ENCODE data around the gene AGA.

AGA gene

DNA sequence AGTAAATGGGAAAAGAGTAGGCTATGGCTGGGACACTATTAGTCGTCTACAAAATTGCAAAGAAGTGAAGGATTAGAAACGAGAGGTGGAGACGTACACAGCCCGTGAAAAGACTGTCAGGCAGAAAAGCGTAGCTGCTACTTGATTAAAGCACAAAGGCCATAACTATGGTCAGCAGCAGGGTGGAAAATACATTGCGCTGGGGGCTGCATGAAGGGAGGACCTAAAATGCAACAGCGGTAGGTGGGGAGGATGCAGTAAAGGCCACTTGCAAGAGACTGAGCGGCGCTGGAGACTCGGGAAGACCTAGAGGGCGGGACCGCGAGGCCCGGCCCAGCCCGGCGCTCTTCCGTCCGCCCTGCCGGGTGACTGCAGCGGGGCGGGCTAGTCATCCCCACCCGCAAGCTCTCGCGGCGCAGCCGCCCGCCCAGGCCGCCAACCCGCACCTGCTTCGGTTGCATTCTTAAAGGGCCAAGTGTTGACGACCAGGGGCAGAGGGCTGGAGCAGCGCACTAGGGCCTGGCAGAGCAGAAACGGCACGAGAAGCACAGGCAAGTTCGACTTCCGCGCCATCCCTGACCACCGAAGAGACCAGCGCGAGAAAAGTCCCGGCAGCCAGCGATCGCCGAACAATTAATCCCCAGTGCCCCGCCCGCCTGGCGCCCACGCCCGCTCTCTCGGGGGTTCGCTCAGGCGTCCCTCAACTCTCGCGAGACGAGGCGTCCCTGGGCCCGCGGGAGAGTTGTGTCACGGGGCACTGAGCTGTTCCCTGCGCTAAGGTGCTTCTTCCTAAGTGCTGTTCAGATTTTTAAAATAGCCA, at the start of gene AGA:
Gene AGA (minus strand): TSS at position 635 of the 820 bp plus-strand sequence. CDS start 62 bp downstream, at position 573.
- DNase-seq: peak; percentile 1 to 24

GRCh38 chr4:177492022-177492421, 49.8 kb upstream of the AGA start:
- DNase-seq: no peak

DNA sequence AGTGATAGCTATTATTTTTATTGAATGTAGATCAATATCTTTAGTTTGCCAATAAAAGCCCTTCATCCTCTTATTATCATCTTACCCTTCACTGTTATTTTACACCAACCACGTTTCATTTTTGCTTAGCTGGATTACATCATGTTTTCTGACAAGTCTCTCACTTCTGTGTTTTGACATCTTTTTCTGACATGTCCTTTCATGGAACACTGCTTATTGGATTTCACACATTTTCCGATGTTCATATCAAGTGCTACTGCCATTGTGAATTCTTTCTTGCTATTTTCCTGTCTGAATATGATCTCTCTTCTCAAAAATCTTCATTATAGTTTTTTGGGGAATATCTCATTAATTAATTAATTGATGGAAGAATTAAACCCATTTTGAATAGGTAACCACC, 48.5 kb upstream of the AGA start:
- DNase-seq: no peak

- DNase-seq: no peak
These were observed 47.4 kb upstream of the AGA start for GRCh38 chr4:177489471-177490246.

- DNase-seq: no peak
These were observed 45.7 kb upstream of the AGA start for GRCh38 chr4:177487977-177488376.

DNA sequence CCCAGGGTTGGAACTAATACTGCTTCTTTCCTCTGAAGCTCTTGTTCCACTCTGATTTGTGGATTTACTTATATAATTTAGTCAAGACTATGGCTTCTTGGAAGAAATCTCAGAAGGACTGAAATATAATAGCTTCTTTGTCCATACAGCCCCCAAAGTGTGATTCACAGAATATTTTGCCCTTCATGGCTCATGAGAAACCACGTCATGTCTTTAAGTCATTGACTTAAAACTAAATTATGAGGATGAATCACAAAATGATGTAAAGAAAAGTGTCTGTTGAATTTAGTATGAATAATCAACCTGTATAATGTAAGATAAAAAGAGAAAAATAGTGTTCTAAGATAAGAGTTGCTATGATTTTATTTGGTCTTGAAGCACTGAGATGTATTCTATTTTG, 43.3 kb upstream of the AGA start:
- DNase-seq: no peak

- no peak for DNase-seq
These were observed 42.4 kb upstream of the AGA start for GRCh38 chr4:177484613-177485021.

DNA sequence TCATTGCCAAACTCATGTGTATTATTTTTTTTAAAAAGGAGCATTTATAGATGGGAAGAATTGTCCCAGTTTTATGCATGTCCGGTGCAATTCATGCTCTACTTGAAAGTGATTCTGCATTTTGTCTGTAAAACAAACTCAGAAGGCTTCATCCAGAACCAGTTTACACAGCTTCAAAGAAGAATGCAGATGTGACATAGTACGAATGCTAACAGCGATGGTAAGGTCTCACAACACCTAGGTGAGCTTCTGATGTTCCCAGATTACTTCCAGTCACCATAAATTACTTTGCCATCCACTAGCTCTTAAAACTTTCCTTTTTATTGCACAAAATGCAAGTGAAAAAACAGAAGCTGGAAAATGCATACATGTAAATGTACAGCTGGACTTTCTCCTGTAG, 41.5 kb upstream of the AGA start:
- no peak for DNase-seq

- DNase-seq: no peak
These were observed 41.0 kb upstream of the AGA start for GRCh38 chr4:177483271-177483670.

- no peak for DNase-seq
These were observed 40.1 kb upstream of the AGA start for GRCh38 chr4:177482367-177482766.

DNA sequence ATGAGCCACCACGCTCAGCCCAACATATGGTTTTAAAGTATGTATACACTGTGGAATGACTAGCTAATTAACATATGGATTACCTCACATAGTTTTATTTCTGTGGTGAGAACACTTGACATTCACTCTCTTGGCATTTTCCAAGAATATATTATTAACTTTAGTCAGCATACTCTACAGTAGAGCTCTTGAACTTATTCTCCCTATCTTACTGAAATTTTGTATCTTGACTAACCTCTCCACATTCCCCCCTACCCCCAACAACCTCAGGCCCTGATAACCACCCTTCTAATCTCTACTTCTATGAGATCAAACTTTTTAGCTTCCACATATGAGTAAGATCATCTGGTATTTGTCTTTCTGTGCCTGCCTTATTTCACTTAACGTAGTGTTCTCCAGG, 38.6 kb upstream of the AGA start:
- DNase-seq: no peak

GRCh38 chr4:177479063-177479462, 36.8 kb upstream of the AGA start:
- DNase-seq: no peak

- DNase-seq: no peak
These were observed 36.3 kb upstream of the AGA start for GRCh38 chr4:177478496-177478895.

DNA sequence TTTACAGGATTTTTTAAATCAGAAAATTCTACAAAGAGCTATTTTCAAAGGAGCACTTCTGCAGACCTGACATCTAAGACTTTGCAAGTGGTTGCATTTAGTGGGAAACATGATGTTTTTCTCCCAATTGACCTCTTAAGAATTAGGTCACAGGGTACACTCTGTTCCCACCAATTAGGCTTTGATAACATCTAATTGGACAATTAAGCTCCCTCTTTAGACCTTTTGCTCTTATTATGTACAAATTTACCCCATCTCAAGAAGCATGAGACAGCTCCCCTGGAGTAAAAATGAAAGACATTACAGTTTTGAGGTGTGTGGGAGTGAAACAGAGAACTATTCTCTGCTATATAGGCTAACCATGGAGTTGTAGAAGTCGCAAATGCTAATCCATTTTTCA, 31.8 kb upstream of the AGA start:
- no peak for DNase-seq

DNA sequence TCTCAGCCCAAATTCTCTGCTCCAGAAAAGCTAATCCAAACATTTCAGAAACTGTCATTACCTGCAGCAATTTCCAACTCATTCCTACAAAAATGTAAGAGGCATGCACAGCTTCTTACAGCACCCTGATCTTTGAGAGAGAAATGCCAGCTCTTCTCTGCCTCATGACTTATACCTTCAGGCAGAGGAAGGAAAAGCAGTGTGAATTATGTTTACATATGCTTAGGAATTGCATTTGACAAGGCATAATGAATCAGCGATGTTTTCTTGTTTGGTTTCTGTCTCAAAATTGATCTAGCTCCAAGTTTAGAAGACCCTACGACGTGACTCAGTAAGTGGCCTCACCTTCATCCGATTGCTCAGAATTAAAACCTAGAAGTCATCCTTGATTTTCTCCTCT, 21.8 kb upstream of the AGA start:
- no peak for DNase-seq

DNA sequence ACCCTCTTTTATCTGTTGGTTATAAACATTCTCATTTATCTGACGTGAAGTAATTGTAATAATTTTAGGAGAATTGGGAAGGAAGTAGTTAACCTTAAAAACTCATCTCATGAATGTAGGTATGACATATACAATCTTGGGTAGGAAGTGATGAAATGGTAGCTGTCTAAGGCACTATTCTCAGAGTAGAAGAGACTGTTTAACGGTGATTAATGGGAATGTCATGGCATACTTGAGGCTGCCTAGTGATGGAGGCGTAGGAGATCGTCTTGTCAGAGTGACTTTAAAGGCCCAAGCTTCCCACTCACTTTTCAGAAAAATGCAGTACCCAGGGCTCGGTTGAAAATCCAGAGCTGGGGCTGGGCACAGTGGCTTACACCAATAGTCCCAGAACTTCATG, 19.4 kb upstream of the AGA start:
- no peak for DNase-seq

DNA sequence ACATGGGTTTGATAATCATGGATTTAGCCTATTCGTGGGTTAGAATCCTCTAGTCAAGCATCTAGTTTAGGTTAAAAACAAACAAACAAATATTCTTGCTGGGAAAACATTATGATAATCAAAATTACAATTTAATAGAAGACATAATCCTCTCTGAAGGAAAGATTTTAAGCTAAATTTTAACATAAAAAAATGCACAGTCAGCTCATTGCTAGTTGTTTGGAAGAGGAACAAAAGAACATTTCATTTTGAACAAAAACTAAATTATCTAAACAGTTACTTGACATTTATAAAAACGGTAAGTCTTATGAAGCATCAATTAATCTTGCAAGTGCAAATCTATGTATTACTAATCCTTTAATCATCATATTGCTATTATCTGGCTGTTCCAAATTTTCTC, 18.2 kb upstream of the AGA start:
- no peak for DNase-seq

- no peak for DNase-seq
These were observed 13.3 kb upstream of the AGA start for GRCh38 chr4:177455561-177455970.

- DNase-seq: no peak
These were observed 10.9 kb upstream of the AGA start for GRCh38 chr4:177453116-177453515.

DNA sequence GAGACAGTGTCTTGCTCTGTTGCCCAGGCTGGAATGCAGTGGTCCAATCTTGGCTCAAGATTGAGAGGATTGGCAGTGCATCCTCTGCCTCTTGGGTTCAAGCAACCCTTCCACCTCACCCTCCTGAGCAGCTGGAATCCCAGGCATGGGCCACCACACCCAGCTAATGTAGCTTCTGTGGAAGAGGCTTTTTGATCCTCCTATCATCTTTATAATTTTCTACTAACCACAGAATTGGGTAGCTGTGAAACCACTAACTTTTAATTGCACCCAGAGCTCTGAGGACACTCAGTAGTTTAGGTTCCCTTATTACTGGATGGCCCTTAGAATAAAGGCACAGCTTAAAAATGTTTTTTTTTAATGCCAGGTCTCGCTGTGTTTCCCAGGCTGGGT, 8.9 kb upstream of the AGA start:
- DNase-seq: no peak

GRCh38 chr4:177450426-177451107, 8.3 kb upstream of the AGA start:
- no peak for DNase-seq

GRCh38 chr4:177448850-177449249, 6.6 kb upstream of the AGA start:
- no peak for DNase-seq

- DNase-seq: no peak
These were observed 5.3 kb upstream of the AGA start for GRCh38 chr4:177447417-177448004.

Measured in NCI-H187 (cell line).